Testis (tissue), 3 donors: ENCODE measurements around the gene DENND5B. TPM values are rescaled to one million over a fixed set of nuclear protein-coding genes. Genes with fewer than 3 reads are reported as not detected.
"Not testable (repeated sequence)": the region's sequence is repeated elsewhere in the genome, so short reads cannot be mapped to it uniquely, and the experiment has no call there.

Experiments
- DNase-seq: peaks from one replicate; pipeline ENCODE4 v3.0.0-alpha.2; 2019
- H3K27ac ChIP-seq, 2 donors: fragments of 200-600 bp; sonication (generic); one replicate each; pipeline ENCODE4 v1.5.1; 2019
- H3K27me3 ChIP-seq: fragments of 200-600 bp; sonication (generic); one replicate; pipeline ENCODE4 v1.5.1; 2019
- H3K36me3 ChIP-seq: fragments of 200-600 bp; sonication (generic); one replicate; pipeline ENCODE4 v1.5.1; 2017; ENCODE audit warnings: low read depth; ENCODE audit errors: missing control alignments
- H3K4me1 ChIP-seq: fragments of 200-600 bp; sonication (generic); one replicate; pipeline ENCODE4 v1.5.1; 2019
- H3K4me3 ChIP-seq, 2 donors: fragments of 200-600 bp; sonication (generic); one replicate each; pipeline ENCODE4 v1.5.1; 2017 to 2019
- H3K9me3 ChIP-seq: fragments of 200-600 bp; sonication (generic); one replicate; pipeline ENCODE4 v1.5.1; 2017
- POLR2A ChIP-seq: fragments of 450-650 bp; IDR thresholded peaks from one replicate; pipeline ENCODE4 v1.6.1; 2017; ENCODE audit warnings: antibody characterized with exemption, mild to moderate bottlenecking, moderate library complexity
- WGBS, 2 donors: methylation state at CpG; one replicate each; pipeline ENCODE4 v1.1.5; 2018; 5-methylcytosine and 5-hydroxymethylcytosine counted together
- intact Hi-C: fragments of 100-400 bp; cut with DNase I; formaldehyde crosslinking; loops from one replicate; pipeline ENCODE4 v1.15.1; 2023; ENCODE audit warnings: low total_unique reads
- polyA plus RNA-seq: library from polyadenylated mRNA; stranded (reverse); fragments of 350-450 nt; fragmentation: Illumina TruSeq; extraction: RNeasy Lipid Tissue Mini Kit (QIAGEN cat#74804); gene quantifications from one replicate; pipeline ENCODE4 v1.2.3, GENCODE V29; 2014; ENCODE audit warnings: low read depth, low replicate concordance; ENCODE audit not compliant: insufficient read depth
- total RNA-seq, 2 donors: library from RNA; depleted of rRNA; stranded (reverse); fragments of >200 nt; gene quantifications; one replicate each; pipeline ENCODE4 v1.2.3, GENCODE V29; 2016
- TF ChIP-seq, protein P1 (sequence below), 3 experiments: fragments of 450-650 bp in 2 of 3; fragments of 200-600 bp in 1 of 3; sonication (generic) in 1 of 3; IDR thresholded peaks; one replicate each; pipeline ENCODE4 v1.5.1; 2016 to 2019; ENCODE audit warnings: antibody characterized with exemption in 3 of 3, mild to moderate bottlenecking in 2 of 3, moderate library complexity in 1 of 3

The DENND5B gene
- total and polyA plus RNA-seq, 3 donors from 2014 or later, result 34.7 to 62.3 (median 60.4) TPM

DNA sequence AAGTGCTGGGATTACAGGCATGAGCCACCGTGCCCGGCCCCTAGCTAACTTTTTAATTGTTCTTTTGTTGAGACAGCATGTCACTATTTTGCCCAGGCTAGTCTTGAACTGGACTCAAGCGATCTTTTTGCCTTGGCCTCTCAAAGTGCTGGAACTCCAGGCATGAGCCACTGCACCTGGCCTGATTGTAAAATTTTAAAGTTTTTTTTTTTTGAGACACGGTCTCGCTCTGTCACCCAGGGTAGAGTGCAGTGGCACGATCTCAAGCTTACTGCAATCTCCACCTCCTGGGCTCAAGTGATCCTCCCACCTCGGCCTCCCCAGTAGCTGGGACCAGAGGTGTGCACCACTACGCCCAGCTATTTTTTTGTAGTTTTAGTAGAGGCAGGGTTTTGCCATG lies 185.9 kb downstream of the DENND5B start:
- Histone ChIP-seq H3K27ac (no peak overlapping the region), H3K4me1 (no peaks in the 10 kb centered on the region), H3K27me3 (no peaks in the 10 kb centered on the region), H3K9me3 (no peaks in the 10 kb centered on the region), H3K36me3 (no peaks in the 10 kb centered on the region), H3K4me3 (no peak overlapping the region)
- whole genome bisulfite sequencing, 2 donors, result 87 to 90% methylated on average over 8 of the region's 8 CpGs
- TF ChIP-seq, protein P1, sequence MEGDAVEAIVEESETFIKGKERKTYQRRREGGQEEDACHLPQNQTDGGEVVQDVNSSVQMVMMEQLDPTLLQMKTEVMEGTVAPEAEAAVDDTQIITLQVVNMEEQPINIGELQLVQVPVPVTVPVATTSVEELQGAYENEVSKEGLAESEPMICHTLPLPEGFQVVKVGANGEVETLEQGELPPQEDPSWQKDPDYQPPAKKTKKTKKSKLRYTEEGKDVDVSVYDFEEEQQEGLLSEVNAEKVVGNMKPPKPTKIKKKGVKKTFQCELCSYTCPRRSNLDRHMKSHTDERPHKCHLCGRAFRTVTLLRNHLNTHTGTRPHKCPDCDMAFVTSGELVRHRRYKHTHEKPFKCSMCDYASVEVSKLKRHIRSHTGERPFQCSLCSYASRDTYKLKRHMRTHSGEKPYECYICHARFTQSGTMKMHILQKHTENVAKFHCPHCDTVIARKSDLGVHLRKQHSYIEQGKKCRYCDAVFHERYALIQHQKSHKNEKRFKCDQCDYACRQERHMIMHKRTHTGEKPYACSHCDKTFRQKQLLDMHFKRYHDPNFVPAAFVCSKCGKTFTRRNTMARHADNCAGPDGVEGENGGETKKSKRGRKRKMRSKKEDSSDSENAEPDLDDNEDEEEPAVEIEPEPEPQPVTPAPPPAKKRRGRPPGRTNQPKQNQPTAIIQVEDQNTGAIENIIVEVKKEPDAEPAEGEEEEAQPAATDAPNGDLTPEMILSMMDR (IDR thresholded peaks at IDR 0.05), result no peak
- no peak for TF ChIP-seq POLR2A
- intact Hi-C loops, result no loop called here
- no peak for DNase-seq

DNA sequence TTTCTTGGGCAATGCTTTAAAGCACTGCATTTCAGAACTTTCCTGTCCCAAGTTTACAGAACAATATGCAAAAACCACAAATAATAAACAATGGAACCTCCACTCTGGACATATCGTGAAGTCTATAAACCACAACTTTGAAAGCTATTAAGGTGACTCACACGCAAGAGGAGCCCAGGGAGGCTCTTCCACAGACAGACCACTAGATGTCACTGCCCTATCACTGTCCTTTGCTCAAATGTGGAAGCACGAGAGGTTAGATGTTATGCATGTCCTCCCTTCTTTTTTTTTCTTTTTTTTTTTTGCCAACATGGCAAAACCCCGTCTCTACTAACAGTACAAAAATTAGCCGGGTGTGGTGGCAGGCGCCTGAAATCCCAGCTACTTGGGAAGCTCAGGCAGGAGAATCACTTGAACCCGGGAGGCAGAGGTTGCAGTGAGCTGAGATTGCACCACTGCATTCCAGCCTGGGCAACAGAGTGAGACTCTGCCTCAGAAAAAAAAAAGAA lies 187.8 kb downstream of the DENND5B start:
- H3K4me3 ChIP-seq, H3K4me1 ChIP-seq, H3K27me3 ChIP-seq, H3K36me3 ChIP-seq, H3K27ac ChIP-seq, H3K9me3 ChIP-seq, intact Hi-C loops: not testable (repeated sequence)
- DNase-seq, result peak; percentile 71
- WGBS, 2 donors, result 33 to 37% methylated on average over 7 of the region's 7 CpGs
- TF ChIP-seq, protein P1 (IDR thresholded peaks at IDR 0.05), result peak; percentile 70 to 77 (median 74)

DNA sequence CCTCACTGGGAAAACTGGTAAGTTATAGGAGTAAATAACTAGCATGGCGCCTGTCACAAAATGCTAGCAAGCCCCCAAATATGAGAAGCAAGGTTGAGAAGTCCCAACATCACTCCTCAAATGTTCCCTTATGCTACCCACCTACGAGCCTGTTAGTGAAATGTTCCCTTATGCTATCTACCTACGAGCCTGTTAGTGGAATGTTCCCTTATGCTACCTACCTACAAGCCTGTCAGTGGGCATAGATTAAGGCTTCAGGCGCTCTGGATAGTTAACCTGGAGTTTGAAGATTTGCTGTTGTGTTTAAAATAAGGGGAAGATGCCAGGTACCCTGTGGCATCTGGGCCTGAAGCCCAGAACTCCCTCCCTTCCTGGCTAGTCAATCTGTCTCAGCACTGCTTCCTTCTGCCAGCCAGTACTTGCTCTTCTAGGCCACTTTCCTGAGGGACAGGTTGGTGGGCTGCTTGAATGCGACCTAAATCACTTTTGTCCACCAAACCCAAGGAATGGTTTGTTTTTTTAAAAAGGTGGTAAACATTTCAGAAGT lies 197.9 kb downstream of the DENND5B start:
- intact Hi-C loops, result no loop called here
- no peak for TF ChIP-seq POLR2A
- TF ChIP-seq, protein P1 (IDR thresholded peaks at IDR 0.05), result no peak

DNA sequence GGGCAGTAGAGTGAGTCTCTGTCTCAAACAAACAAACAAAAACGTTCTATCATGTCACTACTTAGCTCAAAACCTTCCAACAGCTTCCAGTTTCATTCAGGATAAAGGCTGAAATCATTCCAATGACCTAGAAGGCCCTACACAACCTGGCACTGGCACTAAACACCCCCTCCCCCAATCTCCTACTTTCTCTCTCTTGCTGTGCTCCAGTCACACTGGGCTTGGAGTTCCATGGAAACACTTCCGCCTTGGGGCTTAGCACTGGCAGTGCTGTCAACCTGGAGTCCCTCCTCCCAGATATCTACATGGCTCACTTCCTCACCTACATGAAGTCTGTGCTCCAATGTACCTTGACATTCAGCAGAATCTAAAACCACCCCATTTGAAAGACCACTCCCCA lies 199.9 kb downstream of the DENND5B start:
- no peaks in the 10 kb centered on the region for H3K27me3 ChIP-seq
- intact Hi-C loops, result no loop called here
- H3K9me3 ChIP-seq, result no peaks in the 10 kb centered on the region
- H3K27ac ChIP-seq, result no peak overlapping the region
- H3K4me1 ChIP-seq, result no peaks in the 10 kb centered on the region
- H3K4me3 ChIP-seq, result no peak overlapping the region
- 74 to 79% methylated on average over 2 of the region's 2 CpGs for WGBS, 2 donors
- no peak for TF ChIP-seq POLR2A
- TF ChIP-seq, protein P1 (IDR thresholded peaks at IDR 0.05), result no peak
- H3K36me3 ChIP-seq, result no peaks in the 10 kb centered on the region
- no peak for DNase-seq

More for the DNA sequence above, 197.9 kb downstream of the DENND5B start:
- Histone ChIP-seq H3K4me1 (no peaks in the 10 kb centered on the region), H3K36me3 (no peaks in the 10 kb centered on the region), H3K4me3 (no peak overlapping the region), H3K27me3 (no peaks in the 10 kb centered on the region), H3K9me3 (no peaks in the 10 kb centered on the region), H3K27ac (no peak overlapping the region)
- DNase-seq, result no peak
- 87 to 89% methylated on average over 5 of the region's 5 CpGs for WGBS, 2 donors

DNA sequence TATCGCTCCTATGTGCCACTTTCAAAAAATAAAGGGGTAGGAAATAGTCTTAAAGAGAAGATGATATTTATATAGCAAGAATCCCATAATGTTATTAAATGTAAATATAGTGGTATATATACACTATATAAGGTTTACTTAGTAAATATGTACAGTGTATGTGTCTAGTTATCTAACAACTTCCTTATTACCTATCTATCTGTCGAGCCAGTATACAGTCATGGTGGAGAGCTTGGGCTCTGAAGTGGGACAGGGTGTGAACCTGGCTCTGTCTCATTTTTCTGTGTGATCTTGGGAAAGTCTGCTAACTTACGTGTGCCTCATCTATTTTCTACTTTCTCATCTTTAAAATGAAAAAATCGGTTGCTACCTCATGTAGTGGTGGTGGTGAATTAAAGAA lies 202.2 kb downstream of the DENND5B start:
- Histone ChIP-seq H3K4me1 (no peaks in the 10 kb centered on the region), H3K9me3 (no peaks in the 10 kb centered on the region), H3K27ac (no peak overlapping the region), H3K36me3 (no peaks in the 10 kb centered on the region), H3K4me3 (no peak overlapping the region), H3K27me3 (no peaks in the 10 kb centered on the region)
- TF ChIP-seq POLR2A, result no peak
- TF ChIP-seq, protein P1 (IDR thresholded peaks at IDR 0.05), result no peak
- DNase-seq, result no peak
- WGBS, 2 donors, result 86 to 93% methylated on average over 4 of the region's 4 CpGs
- intact Hi-C loops, result no loop called here
